Parathyroid adenoma (tissue), 2 donors: Measurements from ENCODE around the gene PCARE.

Source experiments
- H2AFZ ChIP-seq: fragments of 300-600 bp; sonication (generic); one replicate; pipeline ENCODE4 v1.7.0; 2017; ENCODE audit warnings: antibody characterized with exemption, mild to moderate bottlenecking
- H3K27ac ChIP-seq: fragments of 300-600 bp; sonication (generic); one replicate; pipeline ENCODE4 v1.7.0; 2017
- H3K27me3 ChIP-seq: fragments of 300-600 bp; sonication (generic); one replicate; pipeline ENCODE4 v1.7.0; 2017; ENCODE audit warnings: low read length; ENCODE audit not compliant: control insufficient read depth, insufficient read depth
- H3K36me3 ChIP-seq: fragments of 300-600 bp; sonication (generic); one replicate; pipeline ENCODE4 v1.7.0; 2017; ENCODE audit warnings: low read length; ENCODE audit not compliant: control insufficient read depth, insufficient read depth
- H3K4me1 ChIP-seq: fragments of 300-600 bp; sonication (generic); one replicate; pipeline ENCODE4 v1.7.0; 2017; ENCODE audit warnings: control low read depth
- H3K4me2 ChIP-seq: fragments of 300-600 bp; sonication (generic); one replicate; pipeline ENCODE4 v1.7.0; 2017; ENCODE audit warnings: low read length
- H3K4me3 ChIP-seq: fragments of 300-600 bp; sonication (generic); one replicate; pipeline ENCODE4 v1.7.0; 2017; ENCODE audit warnings: low read depth, low read length
- H3K79me2 ChIP-seq: fragments of 300-600 bp; sonication (generic); one replicate; pipeline ENCODE4 v1.7.0; 2017; ENCODE audit warnings: control low read depth
- H3K9ac ChIP-seq: fragments of 300-600 bp; sonication (generic); one replicate; pipeline ENCODE4 v1.7.0; 2017; ENCODE audit warnings: mild to moderate bottlenecking
- H3K9me3 ChIP-seq: fragments of 300-600 bp; sonication (generic); one replicate; pipeline ENCODE4 v1.7.0; 2017; ENCODE audit warnings: low read length; ENCODE audit not compliant: control insufficient read depth
- TF ChIP-seq, protein P1 (sequence below): fragments of 300-600 bp; sonication (generic); IDR thresholded peaks from one replicate; pipeline ENCODE4 v1.7.0; 2017; ENCODE audit warnings: antibody characterized with exemption, mild to moderate bottlenecking
- donor health status: primary hyperparathyroidism.

Gene PCARE

DNA sequence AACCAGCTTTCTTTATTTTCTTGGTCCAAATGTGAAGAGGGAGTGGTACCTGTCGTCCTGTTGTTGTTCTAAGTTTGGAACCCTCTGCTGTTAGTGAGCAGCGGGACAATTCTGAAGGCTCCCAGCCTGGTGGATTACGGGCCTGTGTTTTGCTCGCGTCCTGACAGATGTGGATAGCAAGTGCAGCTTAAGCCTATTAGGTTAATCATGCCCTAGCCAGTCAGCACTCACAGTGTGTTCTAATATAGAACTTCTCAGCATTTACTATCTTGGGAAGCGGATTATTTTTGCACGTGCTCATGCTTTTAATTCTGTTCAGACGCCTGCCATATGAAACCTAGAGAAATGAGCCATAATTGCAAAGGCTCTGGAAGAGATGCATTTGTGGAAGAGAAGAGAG, at the start of gene PCARE:
PCARE (minus strand) TSS at position 113 of the 400 bp plus-strand sequence. CDS start 262 bp downstream, outside the sequence.
- Histone ChIP-seq H3K36me3 (no peaks in the 10 kb centered on the region), H3K79me2 (no peaks in the 10 kb centered on the region), H2AFZ (no peak within 1 kb of the TSS), H3K9me3 (no peaks in the 10 kb centered on the region), H3K4me1 (no peaks in the 10 kb centered on the region), H3K4me2 (no peak within 1 kb of the TSS), H3K9ac (no peak within 1 kb of the TSS), H3K4me3 (no peak within 1 kb of the TSS), H3K27ac (no peak within 1 kb of the TSS), H3K27me3 (no peaks in the 10 kb centered on the region)
- TF ChIP-seq, protein P1, sequence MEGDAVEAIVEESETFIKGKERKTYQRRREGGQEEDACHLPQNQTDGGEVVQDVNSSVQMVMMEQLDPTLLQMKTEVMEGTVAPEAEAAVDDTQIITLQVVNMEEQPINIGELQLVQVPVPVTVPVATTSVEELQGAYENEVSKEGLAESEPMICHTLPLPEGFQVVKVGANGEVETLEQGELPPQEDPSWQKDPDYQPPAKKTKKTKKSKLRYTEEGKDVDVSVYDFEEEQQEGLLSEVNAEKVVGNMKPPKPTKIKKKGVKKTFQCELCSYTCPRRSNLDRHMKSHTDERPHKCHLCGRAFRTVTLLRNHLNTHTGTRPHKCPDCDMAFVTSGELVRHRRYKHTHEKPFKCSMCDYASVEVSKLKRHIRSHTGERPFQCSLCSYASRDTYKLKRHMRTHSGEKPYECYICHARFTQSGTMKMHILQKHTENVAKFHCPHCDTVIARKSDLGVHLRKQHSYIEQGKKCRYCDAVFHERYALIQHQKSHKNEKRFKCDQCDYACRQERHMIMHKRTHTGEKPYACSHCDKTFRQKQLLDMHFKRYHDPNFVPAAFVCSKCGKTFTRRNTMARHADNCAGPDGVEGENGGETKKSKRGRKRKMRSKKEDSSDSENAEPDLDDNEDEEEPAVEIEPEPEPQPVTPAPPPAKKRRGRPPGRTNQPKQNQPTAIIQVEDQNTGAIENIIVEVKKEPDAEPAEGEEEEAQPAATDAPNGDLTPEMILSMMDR, result no peak

DNA sequence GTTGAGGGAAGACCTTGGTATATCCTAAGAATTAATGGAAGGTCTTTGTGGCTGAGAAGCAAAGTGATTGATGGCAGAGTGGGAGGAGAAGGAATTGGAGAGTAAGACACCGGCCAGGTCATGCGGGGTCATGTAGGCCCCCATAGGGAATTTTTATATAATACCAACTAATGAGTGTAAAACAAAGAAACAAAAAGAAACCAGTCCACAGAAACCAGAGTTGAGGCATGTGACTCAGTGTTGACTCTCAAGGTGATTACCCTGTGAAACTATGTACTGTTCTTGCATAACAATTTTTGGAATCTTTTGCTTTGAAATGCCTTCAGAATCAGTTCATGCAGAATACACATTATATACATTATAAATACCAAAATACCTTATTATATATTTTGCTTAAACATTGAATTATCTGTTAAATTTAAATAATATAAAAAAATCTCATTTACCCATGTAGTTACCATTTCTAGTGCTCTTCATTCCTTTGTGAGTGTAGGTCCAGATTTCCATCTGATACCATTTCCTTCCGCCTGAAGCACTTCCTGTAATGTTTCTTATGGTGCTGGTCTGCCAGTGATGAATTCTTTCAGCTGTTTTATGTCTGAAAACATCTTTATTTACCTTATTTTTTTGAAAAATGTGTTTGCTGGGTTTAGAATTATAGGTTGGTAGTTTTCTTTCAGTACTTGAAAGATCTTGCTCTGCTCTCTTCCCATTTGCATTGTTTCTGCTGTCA, 49.5 kb upstream of the PCARE start:
- TF ChIP-seq, protein P1, result no peak
- H3K4me1 ChIP-seq, result no peaks in the 10 kb centered on the region
- no peaks in the 10 kb centered on the region for H3K9me3 ChIP-seq
- no peaks in the 10 kb centered on the region for H3K36me3 ChIP-seq
- peaks cover 7% of the 10 kb centered on the region for H3K79me2 ChIP-seq
- no peak overlapping the region for H2AFZ ChIP-seq
- no peak overlapping the region for H3K27ac ChIP-seq
- H3K27me3 ChIP-seq, result no peaks in the 10 kb centered on the region
- no peak overlapping the region for H3K4me2 ChIP-seq
- H3K4me3 ChIP-seq, result no peak overlapping the region
- no peak overlapping the region for H3K9ac ChIP-seq

- no peaks in the 10 kb centered on the region for H3K9me3 ChIP-seq
- no peak overlapping the region for H3K4me2 ChIP-seq
- H2AFZ ChIP-seq, result no peak overlapping the region
- no peaks in the 10 kb centered on the region for H3K27me3 ChIP-seq
- H3K27ac ChIP-seq, result no peak overlapping the region
- no peaks in the 10 kb centered on the region for H3K36me3 ChIP-seq
- H3K79me2 ChIP-seq, result peaks cover 7% of the 10 kb centered on the region
- H3K9ac ChIP-seq, result no peak overlapping the region
- TF ChIP-seq, protein P1, result no peak
- no peak overlapping the region for H3K4me3 ChIP-seq
- H3K4me1 ChIP-seq, result no peaks in the 10 kb centered on the region
These were observed 46.5 kb upstream of the PCARE start for GRCh38 chr2:29120846-29121245.

DNA sequence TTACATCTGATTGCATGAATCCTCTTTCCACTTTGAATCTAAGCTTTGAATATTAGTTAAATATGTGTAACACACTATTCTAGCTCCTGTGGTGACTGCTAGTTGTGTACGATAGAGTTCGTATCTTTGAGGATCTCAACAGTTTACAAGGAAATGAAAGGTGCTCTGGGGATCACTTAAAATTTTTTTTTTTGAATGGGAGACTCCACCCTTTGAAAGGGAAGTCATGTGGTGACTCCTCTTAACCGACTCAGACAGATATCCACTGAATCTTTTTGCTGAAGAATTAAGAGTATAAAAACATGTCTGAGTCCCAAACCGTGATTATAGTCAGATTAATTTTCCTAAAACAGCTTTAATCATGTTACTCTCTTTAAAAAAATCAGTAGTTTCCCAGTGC, 44.9 kb upstream of the PCARE start:
- TF ChIP-seq, protein P1, result no peak
- Histone ChIP-seq H3K79me2 (peaks cover 7% of the 10 kb centered on the region), H3K4me3 (no peak overlapping the region), H3K4me2 (no peak overlapping the region), H3K9ac (no peak overlapping the region), H3K36me3 (no peaks in the 10 kb centered on the region), H3K27ac (no peak overlapping the region), H3K4me1 (no peaks in the 10 kb centered on the region), H3K9me3 (no peaks in the 10 kb centered on the region), H2AFZ (no peak overlapping the region), H3K27me3 (no peaks in the 10 kb centered on the region)
